Transverse colon (tissue), 4 donors: ENCODE data around the gene PAF1. TPM values are rescaled to one million over a fixed set of nuclear protein-coding genes. Genes with fewer than 3 reads are reported as not detected.
A peak's percentile ranks its signal among the peaks of the same experiment; 100 is the strongest.
"Not testable (repeated sequence)": the region's sequence is repeated elsewhere in the genome, so short reads cannot be mapped to it uniquely, and the experiment has no call there.

Experiments
- DNase-seq: peaks from one replicate; pipeline ENCODE4 v3.0.0-alpha.2; 2019
- H3K27ac ChIP-seq, 4 donors: fragments of 200-600 bp; sonication (generic); 2 replicates each; pipeline ENCODE4 v1.5.1; 2016 to 2018; ENCODE audit warnings: inconsistent platforms in 4 of 4
- H3K27me3 ChIP-seq: fragments of 200-600 bp; sonication (generic); 2 replicates; pipeline ENCODE4 v1.5.1; 2017; ENCODE audit warnings: inconsistent platforms
- H3K36me3 ChIP-seq, 4 donors: fragments of 200-600 bp; sonication (generic); 2 replicates each; pipeline ENCODE4 v1.5.1; 2017 to 2019; ENCODE audit warnings: inconsistent platforms in 4 of 4
- H3K4me1 ChIP-seq, 4 donors: fragments of 200-600 bp; sonication (generic); 2 replicates each; pipeline ENCODE4 v1.5.1; 2017 to 2020; ENCODE audit warnings: inconsistent platforms in 4 of 4
- H3K4me3 ChIP-seq, 4 donors: fragments of 200-600 bp; sonication (generic); 1 replicate in 1 of 4; 2 replicates in 3 of 4; pipeline versions ENCODE4 v1.5.1 to v1.6.1; 2017 to 2019; ENCODE audit warnings: inconsistent platforms in 4 of 4
- H3K9me3 ChIP-seq, 2 donors: fragments of 200-600 bp; sonication (generic); 2 replicates each; pipeline ENCODE4 v1.5.1; 2017 to 2019; ENCODE audit warnings: inconsistent platforms in 2 of 2
- EP300 ChIP-seq: sonication (generic); formaldehyde crosslinking; IDR thresholded peaks from one replicate; pipeline ENCODE4 v1.6.1; 2017; ENCODE audit warnings: antibody characterized with exemption, low read depth
- POLR2A ChIP-seq: fragments of 450-650 bp; IDR thresholded peaks from one replicate; pipeline ENCODE4 v1.6.1; 2016; ENCODE audit warnings: antibody characterized with exemption, mild to moderate bottlenecking, moderate library complexity
- POLR2AphosphoS5 ChIP-seq, 3 donors: sonication (generic); formaldehyde crosslinking; IDR thresholded peaks; one replicate each; pipeline ENCODE4 v1.6.1; 2016; ENCODE audit warnings: antibody characterized with exemption in 3 of 3
- WGBS, 2 donors: methylation state at CpG; one replicate each; pipeline ENCODE4 v1.1.5; 2018; ENCODE audit warnings: low coverage in 1 of 2; 5-methylcytosine and 5-hydroxymethylcytosine counted together
- in situ Hi-C, 4 donors: fragments of 200-750 bp; cut with MboI; loops; one replicate each; pipeline versions ENCODE4 v1.15.0 to v1.15.1; 2017; ENCODE audit warnings: low sequenced_read_pairs in 3 of 4, low pct_ligation_motif_present in 1 of 4, low pct_unique_long_range_greater_than_20kb in 1 of 4
- intact Hi-C: fragments of 100-400 bp; cut with DNase I; formaldehyde crosslinking; loops from one replicate; pipeline ENCODE4 v1.15.1; 2023; ENCODE audit warnings: low total_unique reads
- total RNA-seq, 4 donors: library from RNA; depleted of rRNA; stranded (reverse); fragments of >200 nt; gene quantifications; one replicate each; pipeline ENCODE4 v1.1.0, GENCODE V29; 2016
- TF ChIP-seq, protein P1 (sequence below), 5 experiments: fragments of 200-600 bp in 3 of 5; fragments of 450-650 bp in 2 of 5; sonication (generic) in 3 of 5; IDR thresholded peaks; 1 replicate in 2 of 5; 2 replicates in 3 of 5; pipeline ENCODE4 v1.5.1; 2016 to 2017; ENCODE audit warnings: antibody characterized with exemption in 5 of 5, inconsistent platforms in 3 of 5, mild to moderate bottlenecking in 2 of 5, moderate library complexity in 1 of 5

PAF1 gene
- total RNA-seq, 4 donors from 2014 or later, result 37.8 to 71.2 (median 43.0) TPM

DNA sequence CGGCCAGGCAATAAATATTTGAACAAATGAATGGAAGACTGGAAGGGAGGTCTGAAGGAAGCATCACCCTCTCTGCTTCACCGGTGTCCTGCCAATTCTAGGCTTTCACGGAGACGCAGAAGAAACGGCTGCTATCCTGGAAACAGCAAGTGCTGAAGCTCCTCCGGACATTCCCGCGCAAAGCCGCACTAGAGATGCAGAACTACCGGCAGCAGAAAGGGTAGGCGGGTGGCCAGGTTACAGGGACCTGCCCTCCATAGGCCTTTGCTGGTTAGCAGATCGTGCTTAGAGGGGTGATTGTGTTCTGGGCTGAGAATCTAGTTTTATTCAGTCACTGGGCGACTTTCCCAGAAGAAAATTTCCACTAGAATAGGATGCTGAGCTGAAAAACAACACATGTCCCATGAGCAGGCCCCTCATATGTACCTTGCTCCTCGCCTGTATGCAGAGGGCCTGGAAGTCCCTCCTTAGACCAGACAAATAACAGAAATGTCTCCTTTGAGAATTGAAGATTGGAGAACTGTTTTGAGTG, 11.0 kb downstream of the PAF1 start:
- intact Hi-C loops, result loop anchor here (5.0 kb wide), 1 partner anchor 1407 kb away; no protein-coding TSS in a partner anchor
- no peak overlapping the region for H3K4me3 ChIP-seq
- 84% methylated on average over 14 of the region's 14 CpGs; no CpG with 5 or more reads in 1 of the 2 donors for WGBS, 2 donors
- no peaks in the 10 kb centered on the region for H3K9me3 ChIP-seq
- H3K27ac ChIP-seq, result peak overlapping the region in 1 of 4 donors; percentile 30
- no peak for TF ChIP-seq POLR2AphosphoS5 (IDR thresholded peaks at IDR 0.05)
- peaks cover 0 to 69% (median 26%) of the 10 kb centered on the region in 4 donors for H3K36me3 ChIP-seq
- in situ Hi-C loops, result no loop called here
- DNase-seq, result no peak
- H3K27me3 ChIP-seq, result no peaks in the 10 kb centered on the region
- no peaks in the 10 kb centered on the region for H3K4me1 ChIP-seq

DNA sequence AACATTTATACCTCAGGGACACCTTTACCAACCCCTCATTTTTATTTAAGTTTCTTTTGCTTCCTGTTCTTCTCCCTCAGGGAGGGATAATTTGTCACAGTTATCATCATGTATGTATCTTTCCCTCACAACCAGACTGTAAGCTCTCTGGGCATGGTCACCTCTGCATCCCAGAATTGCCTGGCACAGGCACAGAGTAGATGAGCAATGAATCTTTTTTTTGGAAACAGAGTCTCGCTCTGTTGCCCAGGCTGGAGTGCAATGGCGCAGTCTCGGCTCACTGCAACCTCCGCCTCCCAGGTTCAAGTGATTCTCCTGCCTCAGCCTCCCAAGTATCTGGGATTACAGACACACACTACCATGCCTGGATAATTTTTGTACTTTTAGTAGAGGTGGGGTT, 11.5 kb downstream of the PAF1 start:
- not testable (repeated sequence) for H3K27ac ChIP-seq, H3K4me1 ChIP-seq

DNA sequence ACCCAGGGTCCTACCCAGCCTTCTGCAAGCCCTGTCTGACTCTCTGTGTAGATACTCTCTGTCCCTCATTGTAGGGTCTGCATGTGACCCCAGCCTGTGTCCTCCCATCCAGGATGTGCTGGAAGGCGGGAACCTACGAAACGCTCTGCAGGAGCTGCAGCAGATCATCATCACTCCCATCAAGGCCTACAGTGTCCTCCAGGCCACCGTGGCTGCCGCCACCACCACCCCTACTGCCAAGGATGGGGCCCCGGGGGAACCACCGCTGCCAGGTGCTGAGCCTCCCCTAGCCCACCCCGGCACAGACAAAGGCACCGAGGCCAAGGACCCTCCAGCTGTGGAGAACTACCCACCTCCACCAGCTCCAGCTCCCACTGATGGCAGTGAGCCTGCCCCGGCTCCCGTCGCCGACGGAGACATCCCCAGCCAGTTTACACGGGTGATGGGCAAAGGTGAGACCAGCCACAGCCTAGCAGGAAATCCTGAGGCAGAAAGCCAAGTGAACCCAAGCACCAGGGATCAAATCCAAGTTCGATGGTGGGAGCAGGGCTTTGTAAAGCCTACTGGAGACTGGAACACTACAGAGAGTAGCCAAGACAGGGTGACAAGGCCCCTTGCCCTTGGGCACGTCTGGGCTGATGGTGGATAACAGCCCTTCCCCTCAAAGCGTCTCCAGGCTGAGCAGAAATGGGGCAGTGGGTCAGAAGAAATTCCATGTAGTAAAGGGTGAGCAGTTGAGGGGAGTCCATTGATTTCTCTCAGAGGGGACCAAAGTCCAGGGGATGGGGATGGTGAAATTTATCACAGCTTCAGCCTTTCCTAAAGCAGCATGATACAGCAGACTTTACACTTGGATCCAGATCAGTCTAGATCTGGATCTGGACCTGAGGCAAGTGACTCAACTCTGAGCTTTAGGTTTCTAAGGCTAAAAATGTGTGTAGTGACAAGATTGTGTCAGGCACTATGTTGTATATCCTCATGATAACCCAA, 13.2 kb downstream of the PAF1 start:
- WGBS, 2 donors, result 84% methylated on average over 18 of the region's 18 CpGs; no CpG with 5 or more reads in 1 of the 2 donors

More for the DNA sequence above, 11.5 kb downstream of the PAF1 start:
- H3K27me3 ChIP-seq, DNase-seq, H3K9me3 ChIP-seq, intact Hi-C loops, H3K4me3 ChIP-seq, in situ Hi-C loops: not testable (repeated sequence)
- 96% methylated on average over 4 of the region's 4 CpGs; no CpG with 5 or more reads in 1 of the 2 donors for WGBS, 2 donors
- H3K36me3 ChIP-seq, result peaks cover 0 to 69% (median 26%) of the 10 kb centered on the region in 4 donors

DNA sequence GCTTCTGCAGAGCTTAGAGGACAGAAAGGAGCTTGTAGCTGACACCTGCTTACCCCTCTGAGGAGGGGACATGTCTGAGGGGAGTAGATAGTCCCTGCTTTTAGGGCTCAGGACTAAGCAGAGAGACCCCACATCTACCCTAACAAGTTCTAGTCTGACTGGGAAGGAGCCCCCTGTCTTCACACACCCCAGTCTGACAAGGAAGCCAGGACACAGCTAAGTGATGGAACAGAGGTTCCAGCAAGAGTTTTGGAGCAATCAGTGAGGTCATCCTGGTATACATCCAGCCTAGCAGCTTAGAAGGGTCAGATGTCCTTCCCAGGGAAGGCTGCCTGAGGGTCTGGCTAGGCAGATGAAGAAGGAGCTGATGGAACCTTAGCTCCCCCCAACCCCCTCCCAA, 15.0 kb downstream of the PAF1 start:
- Histone ChIP-seq H3K4me1 (peaks cover 8 to 20% (median 13%) of the 10 kb centered on the region in 4 donors), H3K4me3 (no peak overlapping the region), H3K36me3 (peaks cover 0 to 53% (median 23%) of the 10 kb centered on the region in 4 donors), H3K27ac (no peak overlapping the region), H3K9me3 (no peaks in the 10 kb centered on the region), H3K27me3 (no peaks in the 10 kb centered on the region)
- intact Hi-C loops (no loop called here), in situ Hi-C loops (no loop called here)
- no peak for DNase-seq
- TF ChIP-seq POLR2A (no peak), EP300 (no peak), POLR2AphosphoS5 (IDR thresholded peaks at IDR 0.05) (no peak)
- TF ChIP-seq, protein P1, sequence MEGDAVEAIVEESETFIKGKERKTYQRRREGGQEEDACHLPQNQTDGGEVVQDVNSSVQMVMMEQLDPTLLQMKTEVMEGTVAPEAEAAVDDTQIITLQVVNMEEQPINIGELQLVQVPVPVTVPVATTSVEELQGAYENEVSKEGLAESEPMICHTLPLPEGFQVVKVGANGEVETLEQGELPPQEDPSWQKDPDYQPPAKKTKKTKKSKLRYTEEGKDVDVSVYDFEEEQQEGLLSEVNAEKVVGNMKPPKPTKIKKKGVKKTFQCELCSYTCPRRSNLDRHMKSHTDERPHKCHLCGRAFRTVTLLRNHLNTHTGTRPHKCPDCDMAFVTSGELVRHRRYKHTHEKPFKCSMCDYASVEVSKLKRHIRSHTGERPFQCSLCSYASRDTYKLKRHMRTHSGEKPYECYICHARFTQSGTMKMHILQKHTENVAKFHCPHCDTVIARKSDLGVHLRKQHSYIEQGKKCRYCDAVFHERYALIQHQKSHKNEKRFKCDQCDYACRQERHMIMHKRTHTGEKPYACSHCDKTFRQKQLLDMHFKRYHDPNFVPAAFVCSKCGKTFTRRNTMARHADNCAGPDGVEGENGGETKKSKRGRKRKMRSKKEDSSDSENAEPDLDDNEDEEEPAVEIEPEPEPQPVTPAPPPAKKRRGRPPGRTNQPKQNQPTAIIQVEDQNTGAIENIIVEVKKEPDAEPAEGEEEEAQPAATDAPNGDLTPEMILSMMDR (IDR thresholded peaks at IDR 0.05), result no peak

More for the DNA sequence above, 13.2 kb downstream of the PAF1 start:
- in situ Hi-C loops, result no loop called here
- no peak for TF ChIP-seq POLR2A
- no peak for TF ChIP-seq POLR2AphosphoS5 (IDR thresholded peaks at IDR 0.05)
- TF ChIP-seq, protein P1 (IDR thresholded peaks at IDR 0.05), result no peak
- TF ChIP-seq EP300, result no peak
- Histone ChIP-seq H3K27ac (no peak overlapping the region), H3K4me1 (peaks cover 5 to 12% (median 10%) of the 10 kb centered on the region in 4 donors), H3K36me3 (peaks cover 0 to 62% (median 26%) of the 10 kb centered on the region in 4 donors), H3K9me3 (no peaks in the 10 kb centered on the region), H3K27me3 (no peaks in the 10 kb centered on the region), H3K4me3 (no peak overlapping the region)
- intact Hi-C loops, result no loop called here
- DNase-seq, result no peak

DNA sequence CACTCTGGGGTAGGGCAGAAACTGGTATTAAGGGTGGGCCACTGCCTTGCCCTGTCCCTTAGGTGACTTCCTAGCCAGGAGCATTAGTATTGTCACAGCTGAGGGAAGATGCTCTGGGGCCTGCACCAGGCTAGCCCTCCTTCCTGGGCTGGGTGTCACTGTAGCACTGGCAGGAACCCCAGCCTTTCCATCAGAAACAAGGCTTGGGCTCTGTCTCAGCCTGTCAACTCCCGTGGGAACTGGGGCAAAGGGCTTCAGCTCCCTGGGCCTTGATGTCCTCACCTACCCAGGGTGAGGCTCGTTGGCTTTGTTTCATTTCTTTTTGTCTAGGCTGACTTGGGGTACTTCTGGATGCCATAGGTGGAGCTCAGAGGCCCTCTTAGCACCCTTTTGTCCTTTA, 18.0 kb downstream of the PAF1 start:
- H3K27ac ChIP-seq, result peak overlapping the region; percentile 80 to 95 (median 84)
- H3K27me3 ChIP-seq, result no peaks in the 10 kb centered on the region
- TF ChIP-seq POLR2A, result no peak
- TF ChIP-seq, protein P1 (IDR thresholded peaks at IDR 0.05), result no peak
- TF ChIP-seq EP300, result no peak
- no peak for TF ChIP-seq POLR2AphosphoS5 (IDR thresholded peaks at IDR 0.05)
- peaks cover 8 to 20% (median 13%) of the 10 kb centered on the region in 4 donors for H3K4me1 ChIP-seq
- no peak overlapping the region for H3K4me3 ChIP-seq
- in situ Hi-C loops, result no loop called here
- no peak for DNase-seq
- 73% methylated on average over 2 of the region's 2 CpGs; no CpG with 5 or more reads in 1 of the 2 donors for WGBS, 2 donors
- intact Hi-C loops, result no loop called here
- no peaks in the 10 kb centered on the region for H3K9me3 ChIP-seq
- H3K36me3 ChIP-seq, result peaks cover 0 to 32% (median 12%) of the 10 kb centered on the region in 4 donors
